ENCODE measurements around the gene ZNF217. TPM values are rescaled to one million over a fixed set of nuclear protein-coding genes. Genes with fewer than 3 reads are reported as not detected.

Gene ZNF217
- total and polyA plus RNA-seq, 9 of the 15 experiments (the other 6 are each of a cell fraction or from before 2014, with no cell fraction given), result 3.0 to 41.8 (median 16.8) TPM

DNA sequence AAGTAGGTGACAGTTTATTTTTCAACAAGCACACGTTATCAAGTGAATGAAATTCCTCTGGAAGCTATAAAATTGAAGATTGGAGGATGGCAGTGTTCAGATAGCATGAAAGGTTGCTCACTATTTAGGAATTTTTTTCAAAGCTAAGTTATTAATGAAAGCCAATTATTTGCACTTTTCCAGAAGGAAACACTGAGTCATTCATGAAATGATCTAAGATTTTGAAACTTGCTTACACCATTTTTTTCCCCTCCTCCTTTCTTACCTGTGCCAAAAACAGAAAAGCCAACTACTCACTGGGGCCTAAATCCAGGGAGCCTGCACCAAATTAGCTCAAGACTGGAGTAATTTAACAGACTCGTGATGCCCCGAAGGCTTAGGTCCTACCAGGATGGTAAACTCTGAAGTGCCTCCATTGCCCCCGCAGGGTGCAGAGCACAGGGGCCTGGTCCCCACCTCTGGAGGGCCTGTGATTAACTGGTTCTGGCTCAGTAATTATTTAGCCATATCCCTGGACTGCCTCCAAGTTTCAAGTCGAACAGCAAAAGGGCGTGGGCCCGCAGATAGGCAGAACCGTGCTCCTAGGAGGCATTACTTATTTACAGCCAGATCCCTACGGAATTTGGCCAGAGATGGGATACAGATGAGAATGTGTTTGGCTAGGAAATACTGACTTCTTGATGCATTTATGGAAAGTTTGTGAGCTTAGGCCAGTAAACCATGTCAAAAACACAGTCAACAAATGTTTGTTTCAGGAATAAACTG is 28.0 kb upstream of the ZNF217 start (continued):
- TF ChIP-seq HDAC8 (tag; IDR thresholded peaks at IDR 0.05), result no peak
- TF ChIP-seq, protein P1, sequence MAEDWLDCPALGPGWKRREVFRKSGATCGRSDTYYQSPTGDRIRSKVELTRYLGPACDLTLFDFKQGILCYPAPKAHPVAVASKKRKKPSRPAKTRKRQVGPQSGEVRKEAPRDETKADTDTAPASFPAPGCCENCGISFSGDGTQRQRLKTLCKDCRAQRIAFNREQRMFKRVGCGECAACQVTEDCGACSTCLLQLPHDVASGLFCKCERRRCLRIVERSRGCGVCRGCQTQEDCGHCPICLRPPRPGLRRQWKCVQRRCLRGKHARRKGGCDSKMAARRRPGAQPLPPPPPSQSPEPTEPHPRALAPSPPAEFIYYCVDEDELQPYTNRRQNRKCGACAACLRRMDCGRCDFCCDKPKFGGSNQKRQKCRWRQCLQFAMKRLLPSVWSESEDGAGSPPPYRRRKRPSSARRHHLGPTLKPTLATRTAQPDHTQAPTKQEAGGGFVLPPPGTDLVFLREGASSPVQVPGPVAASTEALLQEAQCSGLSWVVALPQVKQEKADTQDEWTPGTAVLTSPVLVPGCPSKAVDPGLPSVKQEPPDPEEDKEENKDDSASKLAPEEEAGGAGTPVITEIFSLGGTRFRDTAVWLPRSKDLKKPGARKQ (CRISPR knock-in tag; IDR thresholded peaks at IDR 0.05), result no peak
- TF ChIP-seq, protein P2, sequence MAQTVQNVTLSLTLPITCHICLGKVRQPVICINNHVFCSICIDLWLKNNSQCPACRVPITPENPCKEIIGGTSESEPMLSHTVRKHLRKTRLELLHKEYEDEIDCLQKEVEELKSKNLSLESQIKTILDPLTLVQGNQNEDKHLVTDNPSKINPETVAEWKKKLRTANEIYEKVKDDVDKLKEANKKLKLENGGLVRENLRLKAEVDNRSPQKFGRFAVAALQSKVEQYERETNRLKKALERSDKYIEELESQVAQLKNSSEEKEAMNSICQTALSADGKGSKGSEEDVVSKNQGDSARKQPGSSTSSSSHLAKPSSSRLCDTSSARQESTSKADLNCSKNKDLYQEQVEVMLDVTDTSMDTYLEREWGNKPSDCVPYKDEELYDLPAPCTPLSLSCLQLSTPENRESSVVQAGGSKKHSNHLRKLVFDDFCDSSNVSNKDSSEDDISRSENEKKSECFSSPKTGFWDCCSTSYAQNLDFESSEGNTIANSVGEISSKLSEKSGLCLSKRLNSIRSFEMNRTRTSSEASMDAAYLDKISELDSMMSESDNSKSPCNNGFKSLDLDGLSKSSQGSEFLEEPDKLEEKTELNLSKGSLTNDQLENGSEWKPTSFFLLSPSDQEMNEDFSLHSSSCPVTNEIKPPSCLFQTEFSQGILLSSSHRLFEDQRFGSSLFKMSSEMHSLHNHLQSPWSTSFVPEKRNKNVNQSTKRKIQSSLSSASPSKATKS (CRISPR knock-in tag; IDR thresholded peaks at IDR 0.05), result no peak
- TF ChIP-seq ZNF140 (CRISPR knock-in tag; IDR thresholded peaks at IDR 0.05), result no peak
- peak; percentile 34; the same call in 1 of the 2 replicates for TF ChIP-seq BCL6 (CRISPR knock-in tag; IDR thresholded peaks at IDR 0.05)
- no peak for TF ChIP-seq ZBTB8A (IDR thresholded peaks at IDR 0.05; ENCODE audit: partially characterized antibody)
- no peak for TF ChIP-seq HNRNPH1 (optimal IDR thresholded peaks at IDR 0.05; ENCODE audit: low read depth, low read length)
- TF ChIP-seq, protein P3, sequence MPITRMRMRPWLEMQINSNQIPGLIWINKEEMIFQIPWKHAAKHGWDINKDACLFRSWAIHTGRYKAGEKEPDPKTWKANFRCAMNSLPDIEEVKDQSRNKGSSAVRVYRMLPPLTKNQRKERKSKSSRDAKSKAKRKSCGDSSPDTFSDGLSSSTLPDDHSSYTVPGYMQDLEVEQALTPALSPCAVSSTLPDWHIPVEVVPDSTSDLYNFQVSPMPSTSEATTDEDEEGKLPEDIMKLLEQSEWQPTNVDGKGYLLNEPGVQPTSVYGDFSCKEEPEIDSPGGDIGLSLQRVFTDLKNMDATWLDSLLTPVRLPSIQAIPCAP (CRISPR knock-in tag; IDR thresholded peaks at IDR 0.05; ENCODE audit: borderline replicate concordance), result no peak
- TF ChIP-seq, protein P4, sequence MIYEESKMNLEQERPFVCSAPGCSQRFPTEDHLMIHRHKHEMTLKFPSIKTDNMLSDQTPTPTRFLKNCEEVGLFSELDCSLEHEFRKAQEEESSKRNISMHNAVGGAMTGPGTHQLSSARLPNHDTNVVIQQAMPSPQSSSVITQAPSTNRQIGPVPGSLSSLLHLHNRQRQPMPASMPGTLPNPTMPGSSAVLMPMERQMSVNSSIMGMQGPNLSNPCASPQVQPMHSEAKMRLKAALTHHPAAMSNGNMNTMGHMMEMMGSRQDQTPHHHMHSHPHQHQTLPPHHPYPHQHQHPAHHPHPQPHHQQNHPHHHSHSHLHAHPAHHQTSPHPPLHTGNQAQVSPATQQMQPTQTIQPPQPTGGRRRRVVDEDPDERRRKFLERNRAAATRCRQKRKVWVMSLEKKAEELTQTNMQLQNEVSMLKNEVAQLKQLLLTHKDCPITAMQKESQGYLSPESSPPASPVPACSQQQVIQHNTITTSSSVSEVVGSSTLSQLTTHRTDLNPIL (CRISPR knock-in tag; IDR thresholded peaks at IDR 0.05), result no peak
- no peak for TF ChIP-seq SAFB (IDR thresholded peaks at IDR 0.05; ENCODE audit: borderline replicate concordance, low read depth, low read length)
- no peak for TF ChIP-seq FIP1L1 (IDR thresholded peaks at IDR 0.05; ENCODE audit: low read depth, low read length, poor library complexity, severe bottlenecking)
- TF ChIP-seq, protein P5, sequence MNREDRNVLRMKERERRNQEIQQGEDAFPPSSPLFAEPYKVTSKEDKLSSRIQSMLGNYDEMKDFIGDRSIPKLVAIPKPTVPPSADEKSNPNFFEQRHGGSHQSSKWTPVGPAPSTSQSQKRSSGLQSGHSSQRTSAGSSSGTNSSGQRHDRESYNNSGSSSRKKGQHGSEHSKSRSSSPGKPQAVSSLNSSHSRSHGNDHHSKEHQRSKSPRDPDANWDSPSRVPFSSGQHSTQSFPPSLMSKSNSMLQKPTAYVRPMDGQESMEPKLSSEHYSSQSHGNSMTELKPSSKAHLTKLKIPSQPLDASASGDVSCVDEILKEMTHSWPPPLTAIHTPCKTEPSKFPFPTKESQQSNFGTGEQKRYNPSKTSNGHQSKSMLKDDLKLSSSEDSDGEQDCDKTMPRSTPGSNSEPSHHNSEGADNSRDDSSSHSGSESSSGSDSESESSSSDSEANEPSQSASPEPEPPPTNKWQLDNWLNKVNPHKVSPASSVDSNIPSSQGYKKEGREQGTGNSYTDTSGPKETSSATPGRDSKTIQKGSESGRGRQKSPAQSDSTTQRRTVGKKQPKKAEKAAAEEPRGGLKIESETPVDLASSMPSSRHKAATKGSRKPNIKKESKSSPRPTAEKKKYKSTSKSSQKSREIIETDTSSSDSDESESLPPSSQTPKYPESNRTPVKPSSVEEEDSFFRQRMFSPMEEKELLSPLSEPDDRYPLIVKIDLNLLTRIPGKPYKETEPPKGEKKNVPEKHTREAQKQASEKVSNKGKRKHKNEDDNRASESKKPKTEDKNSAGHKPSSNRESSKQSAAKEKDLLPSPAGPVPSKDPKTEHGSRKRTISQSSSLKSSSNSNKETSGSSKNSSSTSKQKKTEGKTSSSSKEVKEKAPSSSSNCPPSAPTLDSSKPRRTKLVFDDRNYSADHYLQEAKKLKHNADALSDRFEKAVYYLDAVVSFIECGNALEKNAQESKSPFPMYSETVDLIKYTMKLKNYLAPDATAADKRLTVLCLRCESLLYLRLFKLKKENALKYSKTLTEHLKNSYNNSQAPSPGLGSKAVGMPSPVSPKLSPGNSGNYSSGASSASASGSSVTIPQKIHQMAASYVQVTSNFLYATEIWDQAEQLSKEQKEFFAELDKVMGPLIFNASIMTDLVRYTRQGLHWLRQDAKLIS (CRISPR knock-in tag; IDR thresholded peaks at IDR 0.05), result no peak; the same call in 1 of the 2 replicates
- TF ChIP-seq, protein P6, sequence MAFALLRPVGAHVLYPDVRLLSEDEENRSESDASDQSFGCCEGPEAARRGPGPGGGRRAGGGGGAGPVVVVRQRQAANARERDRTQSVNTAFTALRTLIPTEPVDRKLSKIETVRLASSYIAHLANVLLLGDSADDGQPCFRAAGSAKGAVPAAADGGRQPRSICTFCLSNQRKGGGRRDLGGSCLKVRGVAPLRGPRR (CRISPR knock-in tag; IDR thresholded peaks at IDR 0.05), result no peak
- no peak for TF ChIP-seq GABPB1 (CRISPR knock-in tag; IDR thresholded peaks at IDR 0.05)
- no peak for TF ChIP-seq JUNB (CRISPR knock-in tag; conservative IDR thresholded peaks at IDR 0.05)
